Retinal pigment epithelial cell (primary cell): ENCODE measurements around the gene S100P.

ENCODE experiments used
- DNase-seq: peaks from one replicate; pipeline ENCODE4 v3.0.0-alpha.2; 2010; ENCODE audit warnings: low read depth
- H3K4me3 ChIP-seq: 2 replicates; pipeline ENCODE4 v1.5.1; 2011; ENCODE audit warnings: mild to moderate bottlenecking, low read length, control low read depth, moderate library complexity
- TF ChIP-seq, protein P1 (sequence below): conservative IDR thresholded peaks from 2 replicates; pipeline ENCODE4 v1.5.1; 2011; ENCODE audit warnings: low read depth, low read length, control low read depth, inconsistent platforms

S100P gene

DNA sequence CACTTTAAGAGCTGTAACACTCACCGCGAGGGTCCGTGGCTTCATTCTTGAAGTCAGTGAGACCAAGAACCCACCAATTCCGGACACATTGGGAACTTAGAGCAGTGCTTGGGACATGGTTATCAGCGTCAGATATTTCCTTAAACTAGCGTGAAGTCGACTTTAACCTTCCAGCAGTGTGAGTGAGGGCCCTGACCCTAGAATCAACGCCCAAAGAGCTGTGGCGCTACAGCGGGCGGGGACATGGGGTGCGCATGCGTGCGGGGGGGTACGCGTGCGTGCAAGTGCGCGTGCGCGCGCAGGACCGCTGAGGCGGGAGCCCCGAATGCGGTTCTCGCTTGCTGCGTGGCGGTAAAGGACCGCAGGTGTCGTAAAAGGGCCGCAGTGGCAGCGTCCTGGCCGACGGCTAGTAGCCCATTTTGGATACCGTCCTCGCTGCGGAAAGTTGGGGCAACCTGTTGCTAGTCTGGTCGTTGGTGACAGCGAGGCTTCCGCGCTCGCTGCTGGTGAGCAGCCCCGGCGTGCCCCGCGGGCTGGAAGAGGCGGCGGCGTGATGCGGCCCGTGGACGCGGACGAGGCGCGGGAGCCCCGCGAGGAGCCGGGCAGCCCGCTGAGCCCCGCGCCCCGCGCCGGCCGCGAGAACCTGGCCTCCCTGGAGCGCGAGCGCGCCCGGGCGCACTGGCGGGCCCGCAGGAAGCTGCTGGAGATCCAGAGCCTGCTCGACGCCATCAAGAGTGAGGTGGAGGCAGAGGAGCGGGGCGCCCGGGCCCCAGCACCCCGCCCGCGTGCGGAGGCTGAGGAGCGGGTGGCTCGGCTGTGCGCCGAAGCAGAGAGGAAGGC, 19.8 kb upstream of the S100P start:
- DNase-seq: peak; percentile 82
- peak overlapping the region; percentile 58 for H3K4me3 ChIP-seq
- TF ChIP-seq, protein P1, sequence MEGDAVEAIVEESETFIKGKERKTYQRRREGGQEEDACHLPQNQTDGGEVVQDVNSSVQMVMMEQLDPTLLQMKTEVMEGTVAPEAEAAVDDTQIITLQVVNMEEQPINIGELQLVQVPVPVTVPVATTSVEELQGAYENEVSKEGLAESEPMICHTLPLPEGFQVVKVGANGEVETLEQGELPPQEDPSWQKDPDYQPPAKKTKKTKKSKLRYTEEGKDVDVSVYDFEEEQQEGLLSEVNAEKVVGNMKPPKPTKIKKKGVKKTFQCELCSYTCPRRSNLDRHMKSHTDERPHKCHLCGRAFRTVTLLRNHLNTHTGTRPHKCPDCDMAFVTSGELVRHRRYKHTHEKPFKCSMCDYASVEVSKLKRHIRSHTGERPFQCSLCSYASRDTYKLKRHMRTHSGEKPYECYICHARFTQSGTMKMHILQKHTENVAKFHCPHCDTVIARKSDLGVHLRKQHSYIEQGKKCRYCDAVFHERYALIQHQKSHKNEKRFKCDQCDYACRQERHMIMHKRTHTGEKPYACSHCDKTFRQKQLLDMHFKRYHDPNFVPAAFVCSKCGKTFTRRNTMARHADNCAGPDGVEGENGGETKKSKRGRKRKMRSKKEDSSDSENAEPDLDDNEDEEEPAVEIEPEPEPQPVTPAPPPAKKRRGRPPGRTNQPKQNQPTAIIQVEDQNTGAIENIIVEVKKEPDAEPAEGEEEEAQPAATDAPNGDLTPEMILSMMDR: no peak

DNA sequence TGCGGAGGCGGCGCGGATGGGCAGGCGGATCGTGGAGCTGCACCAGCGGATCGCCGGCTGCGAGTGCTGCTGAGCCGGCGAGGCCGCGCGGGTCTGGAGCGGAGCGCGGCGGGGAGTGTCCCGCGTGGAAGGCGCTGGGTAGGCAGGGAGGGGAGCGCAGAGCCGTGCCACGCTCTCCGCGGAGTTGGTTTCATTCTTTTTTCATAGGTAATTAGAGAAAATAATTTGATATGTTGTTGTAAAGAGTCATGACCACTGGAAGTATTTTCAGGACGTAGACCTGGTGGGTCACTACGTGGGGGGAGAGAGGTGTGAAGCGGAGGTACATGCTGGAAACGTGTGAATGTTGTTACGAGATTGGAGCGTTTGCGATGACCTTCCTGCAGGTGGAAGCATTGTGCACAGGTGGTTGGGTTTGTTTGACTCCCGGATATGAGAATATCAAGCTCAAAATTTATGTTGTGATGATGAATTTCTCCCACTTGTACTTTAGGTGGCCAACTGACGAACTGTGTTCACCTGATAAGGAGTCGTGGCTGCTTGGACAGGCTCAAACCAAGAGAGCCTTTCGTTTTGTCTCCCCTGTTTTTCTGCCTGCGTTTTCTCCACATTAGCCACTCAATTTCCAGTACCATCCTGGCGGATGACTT, 19.1 kb upstream of the S100P start:
- DNase-seq: no peak

DNA sequence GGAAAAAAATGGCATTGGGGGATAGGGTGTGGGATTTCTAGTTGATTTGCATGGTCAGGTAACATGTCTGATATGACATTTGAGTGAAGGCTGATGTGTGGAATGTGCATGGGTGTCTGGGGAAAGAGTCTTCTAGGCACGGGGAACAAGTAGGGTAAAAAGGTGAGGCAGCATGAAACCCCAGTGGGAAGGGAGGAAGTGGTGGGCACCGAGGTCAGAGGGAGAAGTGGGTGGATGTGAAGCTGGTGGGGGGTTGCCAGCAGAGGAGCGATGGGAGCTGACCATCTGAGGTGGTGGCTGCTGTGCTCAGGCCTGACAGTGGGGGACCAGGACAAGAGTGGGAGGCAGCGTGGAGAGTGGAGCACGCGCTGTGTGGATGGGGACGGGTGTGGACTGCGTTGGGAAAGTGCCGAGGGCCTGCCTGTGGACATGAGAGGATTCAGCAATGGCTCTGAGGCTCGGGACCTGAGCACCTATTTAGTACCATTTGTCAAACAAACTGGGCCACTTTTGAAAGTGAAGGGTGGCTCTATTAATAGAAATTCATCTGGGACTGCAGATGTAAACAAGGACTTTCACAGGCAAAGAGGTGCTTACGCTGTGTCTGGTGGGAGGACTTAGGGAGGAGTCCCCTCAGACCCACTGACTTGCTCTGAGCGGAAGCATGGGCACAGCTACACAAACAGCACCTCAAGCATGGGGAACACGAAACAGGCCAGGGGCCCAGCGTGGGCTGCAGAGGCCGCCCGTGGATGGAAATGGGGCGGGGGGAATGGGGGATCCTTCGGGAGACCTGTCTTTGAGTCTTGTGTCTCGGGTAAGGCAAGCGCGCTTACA, 16.7 kb upstream of the S100P start:
- no peak overlapping the region for H3K4me3 ChIP-seq
- TF ChIP-seq, protein P1: no peak
- no peak for DNase-seq

More for the DNA sequence above, 19.1 kb upstream of the S100P start:
- H3K4me3 ChIP-seq: peak overlapping the region; percentile 58
- TF ChIP-seq, protein P1: peak; percentile 60

- DNase-seq: no peak
- no peak overlapping the region for H3K4me3 ChIP-seq
- TF ChIP-seq, protein P1: peak; percentile 40
Measured at GRCh38 chr4:6680372-6681034, 13.2 kb upstream of the S100P start.

GRCh38 chr4:6681191-6681590, 12.5 kb upstream of the S100P start:
- no peak overlapping the region for H3K4me3 ChIP-seq
- no peak for DNase-seq
- TF ChIP-seq, protein P1: peak; percentile 24

GRCh38 chr4:6682862-6683590, 10.7 kb upstream of the S100P start:
- TF ChIP-seq, protein P1: no peak
- no peak for DNase-seq
- H3K4me3 ChIP-seq: no peak overlapping the region
